ENCODE results near the gene C20orf141. TPM values are rescaled to one million over a fixed set of nuclear protein-coding genes. Genes with fewer than 3 reads are reported as not detected.
"Not testable (repeated sequence)": the region's sequence is repeated elsewhere in the genome, so short reads cannot be mapped to it uniquely, and the experiment has no call there.

The C20orf141 gene
- polyA plus RNA-seq, 4 donors = not detected

DNA sequence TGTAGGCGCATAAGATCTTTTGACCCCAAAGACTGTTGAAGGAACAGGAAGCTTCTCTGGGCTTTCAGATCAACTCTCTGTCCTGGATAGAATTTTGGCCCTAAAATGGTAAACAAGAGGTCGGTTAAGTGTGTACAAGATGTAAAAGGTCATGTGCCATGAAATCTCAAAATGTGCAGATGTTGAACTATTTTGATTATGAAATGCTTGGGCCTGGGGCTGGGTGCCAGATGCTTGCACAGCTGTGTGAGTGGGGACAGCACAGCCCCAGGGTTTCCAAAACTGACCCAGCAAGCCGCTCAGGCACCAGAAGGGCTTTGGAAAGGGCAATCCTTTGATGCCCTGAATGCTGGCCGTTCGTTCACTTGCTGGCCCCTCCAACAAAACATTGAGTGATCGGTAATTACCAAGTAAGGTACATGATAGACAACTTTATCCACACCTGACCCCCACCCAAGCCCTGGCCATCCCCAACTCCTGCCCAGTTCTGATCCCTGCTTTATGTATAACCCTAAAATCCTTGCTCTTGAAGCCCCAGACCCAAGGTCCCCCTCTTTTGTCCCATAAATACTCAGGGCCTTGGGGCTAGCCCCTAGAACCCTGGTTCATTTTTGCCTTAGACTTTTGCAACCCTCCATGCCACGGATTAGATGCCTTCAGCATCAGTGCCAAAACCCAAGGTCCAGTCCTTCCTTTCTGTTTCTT lies 3.3 kb downstream of the C20orf141 start:
- DNase-seq (ENCODE audit: low read depth in 4 of 4, low spot score in 3 of 4) = no peak

DNA sequence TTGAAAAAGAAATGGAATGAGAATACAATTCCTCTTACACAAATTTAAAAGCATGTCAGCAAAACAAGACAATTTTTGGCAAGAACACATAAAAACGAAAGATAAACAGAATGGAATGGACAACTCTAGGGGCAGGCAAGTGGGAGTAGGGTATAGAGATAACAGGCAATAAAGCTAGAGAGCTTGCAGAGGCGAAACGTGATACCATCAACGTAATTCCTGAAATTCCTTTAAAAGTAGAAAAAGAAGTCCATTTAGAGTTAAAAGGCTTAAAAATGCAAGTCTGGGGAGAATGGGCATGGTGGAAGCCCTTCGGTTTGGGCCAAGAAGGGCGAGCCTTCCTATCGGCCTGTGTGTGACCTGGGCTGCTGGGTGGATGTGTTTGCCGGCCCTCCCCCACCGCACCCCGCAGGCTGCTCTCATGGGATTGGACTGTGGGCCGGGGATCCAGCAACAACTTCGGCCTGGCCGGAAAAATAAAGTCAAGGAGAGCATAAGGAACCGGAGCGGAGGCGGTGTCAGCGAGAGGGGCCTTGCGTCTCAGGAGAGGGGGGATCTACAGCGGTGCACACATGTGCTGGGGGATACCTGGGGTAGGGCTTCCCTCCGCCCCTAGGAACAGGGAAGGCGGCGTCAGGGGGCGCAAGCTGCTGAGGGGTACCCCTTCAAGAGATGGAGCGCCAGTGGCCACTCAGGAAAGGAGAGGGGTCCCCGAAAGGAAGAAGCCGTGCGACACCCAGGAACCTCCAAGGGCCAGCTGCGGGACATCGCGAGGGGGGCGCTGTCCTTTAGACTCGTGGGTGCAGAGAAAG lies 5.5 kb downstream of the C20orf141 start:
- no peak for DNase-seq (ENCODE audit: low read depth in 4 of 4, low spot score in 3 of 4)

DNA sequence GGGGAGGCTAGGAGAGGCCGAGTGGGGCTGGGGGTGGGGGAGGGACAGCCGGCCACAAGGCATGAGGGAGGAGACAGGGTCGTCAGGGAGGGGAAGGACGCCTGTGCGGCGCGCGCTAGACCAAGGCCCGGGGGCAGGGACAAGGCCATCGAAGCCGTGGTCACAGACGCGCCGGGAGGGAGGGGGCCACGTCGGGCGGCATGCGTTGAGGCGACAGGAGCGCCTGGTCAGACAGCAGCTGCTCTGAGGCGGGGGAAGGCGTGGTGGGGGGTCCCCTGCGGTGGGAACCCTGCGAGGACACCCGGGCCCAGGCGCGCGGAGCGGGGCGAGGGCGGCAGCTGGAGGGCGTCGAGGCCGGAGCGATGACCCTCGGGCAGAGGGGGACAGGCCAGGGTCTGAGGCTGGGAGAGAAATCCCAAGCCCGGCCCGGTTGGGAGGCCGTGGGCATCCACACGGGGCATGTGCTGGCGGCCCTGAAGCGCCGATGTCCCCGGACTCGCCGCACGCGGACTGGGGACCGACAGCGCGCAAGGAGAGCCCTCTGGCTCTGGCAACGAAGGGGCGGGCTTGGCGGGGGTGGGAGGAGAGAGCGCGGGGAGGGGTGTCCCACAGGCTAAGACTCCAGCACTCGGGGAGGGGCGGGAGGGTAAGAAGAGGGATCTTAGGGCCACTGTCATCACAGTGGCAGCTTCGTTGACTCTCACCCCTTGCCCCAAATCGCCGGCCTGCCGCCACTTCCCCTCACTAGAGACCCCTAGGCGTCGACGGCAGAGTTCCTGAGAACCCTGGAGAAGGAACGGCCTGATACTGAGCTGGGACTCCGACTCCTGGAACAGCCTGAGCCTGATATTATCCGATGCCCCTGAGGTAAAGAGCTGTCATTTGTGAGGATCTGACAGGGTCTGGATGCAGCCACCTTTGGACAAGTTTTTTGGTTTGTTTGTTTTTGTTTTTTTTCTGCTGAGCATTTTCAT lies 6.4 kb downstream of the C20orf141 start:
- no peak for DNase-seq (ENCODE audit: low read depth in 4 of 4, low spot score in 3 of 4)

- DNase-seq (ENCODE audit: low read depth in 4 of 4, low spot score in 3 of 4) = no peak
Measured at GRCh38 chr20:2822073-2822472, 7.3 kb downstream of the C20orf141 start.

DNA sequence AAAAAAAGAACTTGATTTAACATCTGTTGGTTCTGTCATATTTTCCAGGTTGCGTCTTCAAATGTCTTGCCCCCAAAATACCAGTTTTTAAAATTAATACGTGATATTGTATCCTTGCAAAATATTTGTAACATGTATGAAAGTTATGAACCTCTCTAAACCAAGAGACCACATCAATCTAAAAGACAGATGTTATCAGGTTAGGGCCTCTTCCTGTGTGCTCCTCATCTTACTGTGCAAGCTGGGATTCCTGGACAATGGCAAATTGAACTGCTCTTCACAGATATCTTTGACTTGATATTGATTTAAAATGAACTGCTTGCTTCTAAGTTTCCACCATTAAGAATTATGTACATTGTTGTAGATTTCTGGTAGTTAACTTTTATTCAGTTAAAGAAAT lies 11.0 kb downstream of the C20orf141 start:
- DNase-seq (ENCODE audit: low read depth in 4 of 4, low spot score in 3 of 4) = no peak

DNA sequence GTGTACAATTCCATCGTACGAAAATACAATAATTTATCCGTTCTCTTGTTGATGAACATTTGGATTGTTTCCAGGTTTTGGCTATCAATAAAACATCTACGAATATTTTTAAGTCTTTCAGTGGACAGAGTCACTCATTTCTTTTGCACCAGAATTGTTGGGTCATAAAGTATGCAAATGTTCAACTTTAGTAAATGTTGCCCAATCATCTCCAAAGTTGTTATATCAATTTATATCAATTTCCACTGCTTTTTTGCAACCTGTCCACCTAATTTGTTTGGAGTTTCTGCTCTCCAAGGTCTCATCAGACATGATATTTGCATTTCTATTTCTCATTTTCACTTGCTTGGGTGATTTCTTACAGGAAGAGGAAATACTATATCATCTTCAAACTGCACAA lies 11.9 kb downstream of the C20orf141 start:
- DNase-seq (ENCODE audit: low read depth in 4 of 4, low spot score in 3 of 4) = no peak

DNA sequence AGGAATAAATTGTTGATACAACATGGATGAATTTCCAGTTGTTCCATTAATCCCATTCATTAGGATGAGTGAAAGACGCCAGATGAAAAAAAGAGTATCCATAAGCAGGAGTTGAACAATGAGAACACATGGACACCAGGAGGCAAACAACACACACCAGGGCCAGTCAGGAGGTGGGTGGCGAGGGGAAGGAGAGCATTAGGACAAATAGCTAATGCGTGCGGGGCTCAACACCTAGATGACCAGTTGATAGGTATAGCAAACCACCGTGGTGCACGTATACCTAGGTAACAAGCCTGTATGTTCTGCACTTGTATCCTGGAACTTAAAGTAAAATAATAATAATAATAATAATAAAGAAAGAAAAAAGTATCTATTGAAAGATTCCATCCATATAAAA lies 14.6 kb downstream of the C20orf141 start:
- no peak for DNase-seq (ENCODE audit: low read depth in 4 of 4, low spot score in 3 of 4)

DNA sequence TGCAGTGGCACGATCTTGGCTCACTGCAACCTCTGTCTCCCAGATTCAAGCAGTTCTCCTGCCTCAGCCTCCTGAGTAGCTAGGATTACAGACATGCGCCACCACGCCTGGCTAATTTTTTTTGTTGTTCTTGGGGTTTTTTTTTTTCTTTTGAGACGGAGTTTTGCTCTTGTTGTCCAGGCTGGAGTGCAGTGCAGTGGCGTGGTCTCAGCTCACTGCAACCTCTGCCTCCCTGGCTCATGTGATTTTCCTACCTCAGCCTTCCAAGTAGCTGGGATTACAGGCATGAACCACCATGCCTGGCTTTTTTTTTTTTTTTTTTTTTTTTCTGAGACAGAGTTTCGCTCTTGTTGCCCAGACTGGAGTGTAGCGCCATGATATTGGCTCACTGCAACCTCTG lies 16.4 kb downstream of the C20orf141 start:
- DNase-seq (ENCODE audit: low read depth in 4 of 4, low spot score in 3 of 4) = not testable (repeated sequence)

- DNase-seq (ENCODE audit: low read depth in 4 of 4, low spot score in 3 of 4) = no peak
Measured at GRCh38 chr20:2833761-2834160, 19.0 kb downstream of the C20orf141 start.

- DNase-seq (ENCODE audit: low read depth in 4 of 4, low spot score in 3 of 4) = no peak
Measured at GRCh38 chr20:2834401-2835110, 19.8 kb downstream of the C20orf141 start.

DNA sequence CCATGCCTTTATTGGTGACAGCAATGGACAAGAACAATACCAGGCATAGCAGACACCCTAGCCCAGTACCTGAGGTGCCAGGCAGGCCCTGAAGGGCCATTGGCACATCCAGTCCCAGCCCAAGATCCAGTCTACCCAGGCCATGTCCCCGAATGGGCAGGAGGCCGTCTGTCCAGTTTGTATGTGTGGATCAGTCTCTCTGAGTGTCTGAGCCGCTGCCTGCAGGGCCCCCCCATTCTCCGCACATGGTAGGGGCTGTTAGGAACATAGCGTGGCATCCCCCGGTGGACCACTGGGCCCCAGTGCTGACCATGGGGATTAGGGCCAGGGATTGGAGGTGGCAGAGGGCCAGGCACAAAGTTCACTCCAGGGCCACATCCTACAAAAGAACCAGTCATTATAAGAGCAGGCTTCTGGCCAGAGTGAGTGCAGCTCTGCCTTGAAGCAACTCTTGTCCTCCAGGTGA lies 20.6 kb downstream of the C20orf141 start:
- no peak for DNase-seq (ENCODE audit: low read depth in 4 of 4, low spot score in 3 of 4)

DNA sequence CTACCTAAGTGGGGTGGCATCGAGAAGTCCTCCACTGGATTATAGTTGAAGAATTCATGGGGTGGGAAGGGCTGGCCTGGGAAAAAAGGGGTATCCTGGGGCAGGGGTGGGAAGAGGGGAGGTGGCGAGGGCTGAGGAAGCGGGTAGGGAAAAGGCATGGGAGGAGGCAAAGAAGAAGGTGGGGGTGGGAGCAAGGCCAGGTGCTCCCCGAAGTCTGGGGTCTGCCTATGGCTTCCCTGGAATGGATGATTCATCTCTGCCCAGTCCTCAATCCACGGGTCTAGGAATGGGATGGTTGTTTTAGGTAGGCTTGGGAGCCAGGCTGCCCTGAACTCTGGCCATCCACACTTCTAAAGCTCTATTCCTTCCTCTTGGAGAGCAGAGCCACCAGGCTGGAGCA lies 21.2 kb downstream of the C20orf141 start:
- DNase-seq (ENCODE audit: low read depth in 4 of 4, low spot score in 3 of 4) = no peak

DNA sequence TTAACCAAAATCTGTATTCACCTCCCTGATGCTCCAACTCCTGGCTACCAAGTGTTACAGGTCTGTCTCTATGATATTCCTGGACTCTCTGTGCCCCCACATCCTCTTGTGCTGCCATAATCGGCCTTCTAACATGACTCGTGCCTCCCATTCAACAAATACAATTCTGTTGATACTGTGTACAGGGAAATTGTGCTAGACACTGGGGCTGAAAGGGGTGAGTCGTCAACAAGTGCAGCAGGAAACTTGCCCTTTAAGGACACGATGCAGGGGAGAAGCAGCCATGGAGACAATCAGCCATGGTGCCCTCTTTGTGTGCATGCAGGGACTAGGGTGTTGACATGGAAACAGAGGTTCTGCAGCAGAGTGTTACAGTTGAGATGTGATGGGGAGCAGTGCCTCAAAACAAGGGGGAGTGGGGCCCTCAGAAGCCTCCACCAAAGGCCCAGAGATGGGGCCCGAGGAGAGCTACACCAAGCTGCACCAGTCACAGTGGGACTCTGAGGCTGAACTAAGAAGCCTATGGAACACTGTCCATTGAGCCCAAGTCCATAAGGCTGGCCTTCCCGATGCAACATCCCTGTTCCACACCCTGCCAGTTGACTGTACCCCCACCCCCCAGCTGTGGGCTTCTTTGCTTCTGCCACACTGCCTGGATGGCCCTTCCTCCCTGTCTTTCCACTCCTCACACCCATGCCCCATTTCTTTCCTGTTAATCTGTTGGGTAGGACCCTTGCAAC lies 22.6 kb downstream of the C20orf141 start:
- no peak for DNase-seq (ENCODE audit: low read depth in 4 of 4, low spot score in 3 of 4)

GRCh38 chr20:2838170-2838797 lies 23.5 kb downstream of the C20orf141 start:
- DNase-seq (ENCODE audit: low read depth in 4 of 4, low spot score in 3 of 4) = no peak

- DNase-seq (ENCODE audit: low read depth in 4 of 4, low spot score in 3 of 4) = no peak
Measured at GRCh38 chr20:2838847-2839671, 24.3 kb downstream of the C20orf141 start.

- no peak for DNase-seq (ENCODE audit: low read depth in 4 of 4, low spot score in 3 of 4)
Measured at GRCh38 chr20:2839732-2840137, 24.9 kb downstream of the C20orf141 start.

DNA sequence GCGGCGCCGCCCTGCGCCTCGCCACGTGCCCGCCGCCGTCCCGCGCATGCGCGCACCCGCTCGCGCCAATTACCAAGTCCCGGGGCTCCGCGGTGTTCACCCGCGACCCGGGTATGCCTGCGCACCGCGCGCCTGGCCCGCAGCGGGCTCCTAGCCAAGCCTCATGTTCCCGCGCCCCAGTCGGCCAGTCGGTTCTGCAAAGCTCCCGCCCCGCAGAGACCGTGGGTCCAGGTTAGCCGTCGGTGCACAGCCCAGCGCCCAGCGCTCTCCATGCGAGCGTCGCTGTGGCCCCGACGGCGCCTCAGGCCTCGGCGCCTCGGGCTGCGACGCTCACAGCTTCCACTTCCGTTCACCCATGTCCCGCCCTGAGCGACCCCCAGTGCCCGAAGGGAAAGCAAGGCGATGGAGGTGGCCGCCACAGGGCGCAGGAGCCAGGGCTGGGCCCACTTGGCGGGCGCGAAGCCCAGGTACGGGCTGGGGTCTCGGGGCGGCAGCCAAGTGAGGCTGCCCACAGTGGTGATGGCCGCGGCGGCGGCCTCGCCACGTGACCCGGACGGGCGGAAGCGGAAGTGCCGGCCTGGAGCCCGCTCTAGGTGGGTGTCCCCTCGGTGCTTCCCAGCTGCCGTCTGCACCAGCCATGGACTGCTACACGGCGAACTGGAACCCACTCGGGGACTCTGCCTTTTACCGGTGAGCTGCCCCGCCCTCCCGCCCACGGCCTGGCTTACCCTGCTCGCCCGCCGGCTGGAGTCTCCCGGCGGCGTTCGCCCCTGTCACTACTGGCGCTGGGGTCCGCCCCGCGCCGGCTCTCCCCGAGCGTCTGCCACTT lies 25.6 kb downstream of the C20orf141 start, which contains the start of the genes PCED1A and VPS16:
TSS of gene PCED1A (minus strand) at position 518 of the 829 bp plus-strand sequence. CDS start 743 bp downstream, outside the sequence.
TSS of gene VPS16 (plus strand) at position 608 of the 829 bp plus-strand sequence. CDS start at position 638, 30 bp downstream.
- DNase-seq (ENCODE audit: low read depth in 4 of 4, low spot score in 3 of 4) = peak; percentile 70 to 86 (median 78)

Data from right renal pelvis (tissue), 4 donors.